NB4 (cell line): Measurements from ENCODE around the gene MYBL2.
A peak's percentile ranks its signal among the peaks of the same experiment; 100 is the strongest.

ENCODE experiments used
- DNase-seq: peaks from one replicate; pipeline ENCODE4 v3.0.0; 2010; ENCODE audit warnings: low read depth
- H3K4me3 ChIP-seq: one replicate; pipeline ENCODE4 v1.5.1; 2011; ENCODE audit warnings: mild to moderate bottlenecking, low read depth, low read length, moderate library complexity
- MAX ChIP-seq: IDR thresholded peaks from 2 replicates; pipeline ENCODE4 v1.6.1; 2011; ENCODE audit warnings: low read depth, low read length
- MYC ChIP-seq: IDR thresholded peaks from 2 replicates; pipeline ENCODE4 v1.6.1; 2011; ENCODE audit warnings: low read depth, low read length
- POLR2A ChIP-seq: IDR thresholded peaks from 2 replicates; pipeline ENCODE4 v1.6.1; 2011; ENCODE audit warnings: mild to moderate bottlenecking; ENCODE audit not compliant: insufficient read length; ENCODE audit errors: extremely low read depth
- TF ChIP-seq, protein P1 (sequence below): IDR thresholded peaks from one replicate; pipeline ENCODE4 v1.5.1; 2012; ENCODE audit warnings: low read depth, low read length

The MYBL2 gene

GRCh38 chr20:43744151-43744611, 77.3 kb downstream of the MYBL2 start:
- DNase-seq = peak; percentile 72
- TF ChIP-seq MAX = no peak
- no peak for TF ChIP-seq POLR2A
- TF ChIP-seq MYC = no peak
- TF ChIP-seq, protein P1, sequence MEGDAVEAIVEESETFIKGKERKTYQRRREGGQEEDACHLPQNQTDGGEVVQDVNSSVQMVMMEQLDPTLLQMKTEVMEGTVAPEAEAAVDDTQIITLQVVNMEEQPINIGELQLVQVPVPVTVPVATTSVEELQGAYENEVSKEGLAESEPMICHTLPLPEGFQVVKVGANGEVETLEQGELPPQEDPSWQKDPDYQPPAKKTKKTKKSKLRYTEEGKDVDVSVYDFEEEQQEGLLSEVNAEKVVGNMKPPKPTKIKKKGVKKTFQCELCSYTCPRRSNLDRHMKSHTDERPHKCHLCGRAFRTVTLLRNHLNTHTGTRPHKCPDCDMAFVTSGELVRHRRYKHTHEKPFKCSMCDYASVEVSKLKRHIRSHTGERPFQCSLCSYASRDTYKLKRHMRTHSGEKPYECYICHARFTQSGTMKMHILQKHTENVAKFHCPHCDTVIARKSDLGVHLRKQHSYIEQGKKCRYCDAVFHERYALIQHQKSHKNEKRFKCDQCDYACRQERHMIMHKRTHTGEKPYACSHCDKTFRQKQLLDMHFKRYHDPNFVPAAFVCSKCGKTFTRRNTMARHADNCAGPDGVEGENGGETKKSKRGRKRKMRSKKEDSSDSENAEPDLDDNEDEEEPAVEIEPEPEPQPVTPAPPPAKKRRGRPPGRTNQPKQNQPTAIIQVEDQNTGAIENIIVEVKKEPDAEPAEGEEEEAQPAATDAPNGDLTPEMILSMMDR = no peak
- no peak overlapping the region for H3K4me3 ChIP-seq

GRCh38 chr20:43744966-43745730, 78.2 kb downstream of the MYBL2 start:
- peak; percentile 83 for DNase-seq
- TF ChIP-seq POLR2A (peak; percentile 19), MAX (peak; percentile 36; the same call in 1 of the 2 replicates)
- TF ChIP-seq, protein P1 = no peak
- peak overlapping the region; percentile 11 for H3K4me3 ChIP-seq

GRCh38 chr20:43746344-43747137, 79.6 kb downstream of the MYBL2 start:
- TF ChIP-seq, protein P1 = no peak
- TF ChIP-seq MAX = no peak
- TF ChIP-seq MYC = no peak
- no peak for TF ChIP-seq POLR2A
- no peak overlapping the region for H3K4me3 ChIP-seq
- DNase-seq = peak; percentile 58

GRCh38 chr20:43748274-43748673, 81.4 kb downstream of the MYBL2 start:
- TF ChIP-seq, protein P1 = no peak
- TF ChIP-seq MAX (no peak), POLR2A (no peak), MYC (no peak)
- H3K4me3 ChIP-seq = no peak overlapping the region
- peak; percentile 80 for DNase-seq

DNA sequence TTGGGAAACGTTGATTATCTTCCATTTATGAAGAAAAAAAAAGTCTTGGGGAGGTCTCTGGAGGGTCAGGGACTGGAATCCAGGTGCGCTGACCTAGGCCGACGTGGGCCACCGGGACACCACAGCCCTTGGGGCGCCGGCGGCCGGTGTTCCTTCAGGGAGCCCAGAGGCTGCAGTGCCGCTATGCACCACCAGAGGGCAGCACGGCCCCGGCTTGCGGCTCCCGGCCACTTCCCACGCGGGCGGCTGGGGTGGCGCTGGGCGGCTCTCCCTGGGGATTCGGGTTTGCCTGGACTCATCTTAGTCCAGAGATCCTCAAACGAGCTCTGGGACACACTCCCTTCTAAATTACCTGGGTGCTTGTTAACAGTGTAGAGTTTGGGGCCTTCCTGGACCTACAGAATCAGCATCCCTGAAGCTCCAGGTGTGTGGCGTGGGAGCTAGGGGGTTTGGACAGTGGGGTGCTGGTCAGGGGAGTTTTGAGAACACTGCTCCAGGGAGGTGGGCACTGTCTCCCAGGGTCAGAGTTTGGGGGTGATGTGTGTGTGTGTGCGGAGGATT, 82.9 kb downstream of the MYBL2 start:
- peak; percentile 80 for DNase-seq
- no peak overlapping the region for H3K4me3 ChIP-seq
- no peak for TF ChIP-seq POLR2A
- peak; percentile 78 for TF ChIP-seq MYC
- peak; percentile 43; the same call in 1 of the 2 replicates for TF ChIP-seq MAX
- TF ChIP-seq, protein P1 = peak; percentile 97
